Neural progenitor cell (in vitro differentiated cells): ENCODE results near the gene PSME3IP1. TPM values are rescaled to one million over a fixed set of nuclear protein-coding genes. Genes with fewer than 3 reads are reported as not detected.

Experiments used
- DNase-seq: peaks from one replicate; pipeline ENCODE4 v3.0.0-alpha.2; 2016; ENCODE audit warnings: low spot score
- H2AFZ ChIP-seq: fragments of 200-600 bp; sonication (generic); replicated peaks from 2 replicates; pipeline ENCODE4 v1.6.1; 2016; ENCODE audit warnings: antibody characterized with exemption
- H3F3A ChIP-seq: fragments of 200-600 bp; sonication (generic); 2 replicates; pipeline ENCODE4 v1.6.1; 2016; ENCODE audit warnings: antibody characterized with exemption, low read depth
- H3K27ac ChIP-seq: fragments of 200-600 bp; sonication (generic); 2 replicates; pipeline ENCODE4 v1.5.1; 2016; ENCODE audit warnings: mild to moderate bottlenecking
- H3K27me3 ChIP-seq: fragments of 200-600 bp; sonication (generic); 2 replicates; pipeline ENCODE4 v1.6.1; 2016; ENCODE audit warnings: mild to moderate bottlenecking, moderate library complexity
- H3K36me3 ChIP-seq: fragments of 200-600 bp; sonication (generic); 2 replicates; pipeline ENCODE4 v1.5.1; 2016
- H3K4me1 ChIP-seq: fragments of 200-600 bp; sonication (generic); 2 replicates; pipeline ENCODE4 v1.6.1; 2016; ENCODE audit warnings: mixed run types
- H3K4me2 ChIP-seq: fragments of 200-600 bp; sonication (generic); 2 replicates; pipeline ENCODE4 v1.6.1; 2016
- H3K4me3 ChIP-seq: fragments of 200-600 bp; sonication (generic); 2 replicates; pipeline ENCODE4 v1.5.1; 2016
- H3K79me2 ChIP-seq: fragments of 200-600 bp; sonication (generic); 2 replicates; pipeline ENCODE4 v1.6.1; 2016; ENCODE audit warnings: low read depth
- H3K9ac ChIP-seq: fragments of 200-600 bp; sonication (generic); 2 replicates; pipeline ENCODE4 v1.6.1; 2016
- H3K9me3 ChIP-seq: fragments of 200-600 bp; sonication (generic); 2 replicates; pipeline ENCODE4 v1.5.1; 2016; ENCODE audit warnings: low read depth
- H4K20me1 ChIP-seq: fragments of 200-600 bp; sonication (generic); 2 replicates; pipeline ENCODE4 v1.6.1; 2016; ENCODE audit warnings: low read depth
- H3K27ac Mint-ChIP-seq: 3 replicates; pipeline ENCODE4 v1.8.0; 2021; ENCODE audit warnings: mixed read lengths
- H3K27me3 Mint-ChIP-seq: 2 replicates; pipeline ENCODE4 v1.8.0; 2022; ENCODE audit warnings: low read depth, mild to moderate bottlenecking, inconsistent platforms, moderate library complexity, mixed read lengths; ENCODE audit not compliant: insufficient read depth
- H3K36me3 Mint-ChIP-seq: 3 replicates; pipeline ENCODE4 v1.8.0; 2021; ENCODE audit warnings: mixed read lengths
- H3K4me1 Mint-ChIP-seq: 3 replicates; pipeline ENCODE4 v1.8.0; 2021; ENCODE audit warnings: mixed read lengths
- H3K4me3 Mint-ChIP-seq: 3 replicates; pipeline ENCODE4 v1.8.0; 2021; ENCODE audit warnings: mild to moderate bottlenecking, moderate library complexity, mixed read lengths
- H3K9me3 Mint-ChIP-seq: 3 replicates; pipeline ENCODE4 v1.8.0; 2020; ENCODE audit warnings: mixed read lengths
- CTCF ChIP-seq: fragments of 200-600 bp; sonication (generic); IDR thresholded peaks from 2 replicates; pipeline ENCODE4 v1.5.1; 2017; ENCODE audit warnings: antibody characterized with exemption, mild to moderate bottlenecking
- EZH2 ChIP-seq: fragments of 200-600 bp; sonication (generic); IDR thresholded peaks from 2 replicates; pipeline ENCODE4 v1.6.1; 2017; ENCODE audit warnings: antibody characterized with exemption, mild to moderate bottlenecking, moderate library complexity
- EZH2phosphoT487 ChIP-seq: fragments of 200-600 bp; sonication (generic); IDR thresholded peaks from 2 replicates; pipeline ENCODE4 v1.6.1; 2017; ENCODE audit warnings: antibody characterized with exemption
- total RNA-seq: library from RNA; depleted of rRNA; stranded (reverse); fragments of >200 nt; gene quantifications from 2 replicates; pipeline ENCODE4 v1.2.3, GENCODE V29; 2015; ENCODE audit warnings: low replicate concordance

PSME3IP1 gene
- total RNA-seq = 106 and 184 TPM in 2 replicates

DNA sequence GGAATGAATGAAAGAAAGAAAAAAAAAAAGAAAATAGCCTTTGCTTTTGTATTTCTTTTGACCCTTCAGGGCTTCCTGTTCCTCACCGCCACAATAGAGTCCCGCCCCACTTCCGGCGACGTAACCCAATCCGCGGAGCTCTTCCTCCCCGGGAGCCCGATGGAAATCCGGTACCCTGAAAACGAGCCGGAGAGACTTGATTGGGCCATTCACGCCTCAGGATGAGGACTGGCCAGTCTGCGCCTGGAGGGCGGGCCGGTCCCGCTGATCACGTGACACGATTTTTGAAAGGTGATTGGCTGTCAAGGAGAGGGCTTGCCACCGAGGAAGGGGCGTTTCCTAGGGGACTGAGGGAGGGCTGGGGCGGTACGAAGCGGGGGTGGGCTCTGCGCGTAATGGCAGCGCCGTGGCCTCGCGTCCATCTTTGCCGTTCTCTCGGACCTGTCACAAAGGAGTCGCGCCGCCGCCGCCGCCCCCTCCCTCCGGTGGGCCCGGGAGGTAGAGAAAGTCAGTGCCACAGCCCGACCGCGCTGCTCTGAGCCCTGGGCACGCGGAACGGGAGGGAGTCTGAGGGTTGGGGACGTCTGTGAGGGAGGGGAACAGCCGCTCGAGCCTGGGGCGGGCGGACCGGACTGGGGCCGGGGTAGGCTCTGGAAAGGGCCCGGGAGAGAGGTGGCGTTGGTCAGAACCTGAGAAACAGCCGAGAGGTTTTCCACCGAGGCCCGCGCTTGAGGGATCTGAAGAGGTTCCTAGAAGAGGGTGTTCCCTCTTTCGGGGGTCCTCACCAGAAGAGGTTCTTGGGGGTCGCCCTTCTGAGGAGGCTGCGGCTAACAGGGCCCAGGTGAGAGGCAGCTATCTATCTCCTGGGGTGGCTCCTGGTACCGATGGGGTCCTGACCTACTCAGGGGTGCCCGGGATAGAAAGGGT, at the start of gene PSME3IP1, which contains the start of gene RSPRY1:
PSME3IP1 (minus strand) TSS at position 95 of the 927 bp plus-strand sequence. CDS start 12,185 bp downstream, outside the sequence.
RSPRY1 (plus strand) TSS at position 385 of the 927 bp plus-strand sequence. CDS start 18,330 bp downstream, outside the sequence.
- Histone ChIP-seq H3F3A (peaks cover 7% of the 10 kb centered on the region), H3K36me3 (no peaks in the 10 kb centered on the region), H3K4me1 (peaks cover 22% of the 10 kb centered on the region), H3K9me3 (no peaks in the 10 kb centered on the region), H3K4me3 (peak within 1 kb of the TSS; percentile 97), H2AFZ (peak within 1 kb of the TSS; percentile 96), H3K79me2 (peaks cover 95% of the 10 kb centered on the region), H3K27ac (peak within 1 kb of the TSS; percentile 65), H3K4me2 (peak within 1 kb of the TSS; percentile 97), H4K20me1 (peaks cover 34% of the 10 kb centered on the region), H3K9ac (peak within 1 kb of the TSS; percentile 94), H3K27me3 (no peaks in the 10 kb centered on the region)
- TF ChIP-seq EZH2 = no peak
- TF ChIP-seq CTCF = no peak
- no peak for TF ChIP-seq EZH2phosphoT487
- H3K4me1 Mint-ChIP-seq = peaks cover 28% of the 10 kb centered on the region
- H3K36me3 Mint-ChIP-seq = peaks cover 2% of the 10 kb centered on the region
- DNase-seq = peak; percentile 99
- H3K4me3 Mint-ChIP-seq = peak within 1 kb of the TSS; percentile 100
- H3K27me3 Mint-ChIP-seq = no peaks in the 10 kb centered on the region
- peak within 1 kb of the TSS; percentile 97 for H3K27ac Mint-ChIP-seq
- H3K9me3 Mint-ChIP-seq = no peaks in the 10 kb centered on the region

- H3F3A ChIP-seq = peaks cover 10% of the 10 kb centered on the region
- no peak for TF ChIP-seq CTCF
- TF ChIP-seq EZH2phosphoT487 = no peak
- Mint-ChIP-seq H3K4me3 (no peak overlapping the region), H3K9me3 (no peaks in the 10 kb centered on the region), H3K27ac (no peak overlapping the region), H3K27me3 (peaks cover 2% of the 10 kb centered on the region), H3K4me1 (peaks cover 2% of the 10 kb centered on the region), H3K36me3 (peaks cover 34% of the 10 kb centered on the region)
- peaks cover 37% of the 10 kb centered on the region for H3K36me3 ChIP-seq
- no peaks in the 10 kb centered on the region for H3K9me3 ChIP-seq
- no peak overlapping the region for H3K4me2 ChIP-seq
- H3K4me1 ChIP-seq = no peaks in the 10 kb centered on the region
- H4K20me1 ChIP-seq = no peaks in the 10 kb centered on the region
- H3K9ac ChIP-seq = no peak overlapping the region
- no peak overlapping the region for H3K4me3 ChIP-seq
- H3K27ac ChIP-seq = no peak overlapping the region
- H3K27me3 ChIP-seq = no peaks in the 10 kb centered on the region
- H3K79me2 ChIP-seq = no peaks in the 10 kb centered on the region
- DNase-seq = no peak
- H2AFZ ChIP-seq = no peak overlapping the region
These were observed 49.5 kb upstream of the PSME3IP1 start for GRCh38 chr16:57235128-57236021.

- Histone ChIP-seq H4K20me1 (no peaks in the 10 kb centered on the region), H3K27me3 (no peaks in the 10 kb centered on the region), H2AFZ (no peak overlapping the region), H3F3A (peaks cover 3% of the 10 kb centered on the region), H3K4me3 (no peak overlapping the region), H3K27ac (no peak overlapping the region), H3K36me3 (peaks cover 34% of the 10 kb centered on the region), H3K79me2 (no peaks in the 10 kb centered on the region), H3K4me2 (no peak overlapping the region), H3K4me1 (no peaks in the 10 kb centered on the region), H3K9ac (no peak overlapping the region), H3K9me3 (no peaks in the 10 kb centered on the region)
- TF ChIP-seq EZH2 (no peak), CTCF (no peak), EZH2phosphoT487 (no peak)
- H3K36me3 Mint-ChIP-seq = peaks cover 35% of the 10 kb centered on the region
- no peak for DNase-seq
- H3K27me3 Mint-ChIP-seq = peaks cover 2% of the 10 kb centered on the region
- H3K27ac Mint-ChIP-seq = no peak overlapping the region
- H3K9me3 Mint-ChIP-seq = no peaks in the 10 kb centered on the region
- H3K4me1 Mint-ChIP-seq = peaks cover 2% of the 10 kb centered on the region
- no peak overlapping the region for H3K4me3 Mint-ChIP-seq
These were observed 48.9 kb upstream of the PSME3IP1 start for GRCh38 chr16:57234707-57235092.
